HepG2 (cell line): Measurements from ENCODE around the gene STAP2. TPM values are rescaled to one million over a fixed set of nuclear protein-coding genes. Genes with fewer than 3 reads are reported as not detected.

Experiments
- EP300 ChIP-seq, 3 experiments: sonication (generic) in 1 of 3; formaldehyde crosslinking in 1 of 3; IDR thresholded peaks; 2 replicates each; pipeline versions ENCODE4 v1.5.1 to v1.6.1; 2011 to 2020; ENCODE audit warnings: low read depth in 2 of 3, low read length in 2 of 3, borderline replicate concordance in 1 of 3, improper control_type of control experiment in 1 of 3, mild to moderate bottlenecking in 1 of 3, missing genetic modification reagents in 1 of 3, moderate library complexity in 1 of 3
- ERF ChIP-seq: IDR thresholded peaks from 2 replicates; pipeline ENCODE4 v1.6.1; 2018; ENCODE audit warnings: missing biosample characterization, missing genetic modification reagents
- GTF2F1 ChIP-seq: fragments of 150-350 bp; IDR thresholded peaks from 2 replicates; pipeline ENCODE4 v1.6.1; 2014; ENCODE audit warnings: low read length
- HCFC1 ChIP-seq: fragments of 150-350 bp; IDR thresholded peaks from 2 replicates; pipeline ENCODE4 v1.6.1; 2014; ENCODE audit warnings: low read depth, low read length
- KLF16 ChIP-seq, 2 experiments: sonication (generic) in 1 of 2; formaldehyde crosslinking in 1 of 2; IDR thresholded peaks; 2 replicates each; pipeline versions ENCODE4 v1.6.1 to v1.8.0; 2016 to 2023; ENCODE audit warnings: missing genetic modification reagents in 2 of 2, missing compliant biosample characterization in 1 of 2
- NCOA5 ChIP-seq: sonication (generic); formaldehyde crosslinking; IDR thresholded peaks from 2 replicates; pipeline ENCODE4 v1.4.0; 2020; ENCODE audit warnings: missing genetic modification reagents
- SMARCC2 ChIP-seq: fragments of 450-650 bp; IDR thresholded peaks from 2 replicates; pipeline ENCODE4 v1.6.1; 2017; ENCODE audit warnings: antibody characterized with exemption, mild to moderate bottlenecking
- SRY ChIP-seq: sonication (generic); formaldehyde crosslinking; IDR thresholded peaks from 2 replicates; pipeline ENCODE4 v1.8.0; 2022; ENCODE audit warnings: mild to moderate bottlenecking, missing genetic modification reagents
- SUZ12 ChIP-seq: fragments of 150-350 bp; IDR thresholded peaks from 2 replicates; pipeline ENCODE4 v1.6.1; 2014; ENCODE audit warnings: low read depth, low read length
- ZNF652 ChIP-seq: IDR thresholded peaks from 2 replicates; pipeline ENCODE4 v1.6.1; 2016; ENCODE audit warnings: low read depth, borderline replicate concordance
- ZNF747 ChIP-seq: sonication (generic); formaldehyde crosslinking; IDR thresholded peaks from 2 replicates; pipeline ENCODE4 v1.8.1; 2023; ENCODE audit warnings: missing genetic modification reagents, mild to moderate bottlenecking, borderline replicate concordance
- polyA plus RNA-seq, 8 experiments: library from polyadenylated mRNA; depleted of rRNA in 3 of 8; stranded (reverse) in 7 of 8; unstranded in 1 of 8; fragments of >200 nt; fragmentation: Illumina TruSeq in 4 of 8; extraction: Trizol in 4 of 8; gene quantifications; 2 replicates each; pipeline versions ENCODE4 v1.2.1 to v1.2.3, GENCODE V29; 2011 to 2016; ENCODE audit warnings: low read depth in 4 of 8, missing spikeins in 1 of 8, mixed read lengths in 1 of 8; ENCODE audit not compliant: insufficient read depth in 1 of 8
- total RNA-seq, 5 experiments: library from RNA; depleted of rRNA; stranded (reverse); fragments of >200 nt; fragmentation: Illumina TruSeq; extraction: Trizol; gene quantifications; 2 replicates each; pipeline ENCODE4 v1.2.3, GENCODE V29; 2016; ENCODE audit warnings: low read depth in 1 of 5
- TF ChIP-seq, protein P1 (sequence below): sonication (generic); formaldehyde crosslinking; IDR thresholded peaks from 2 replicates; pipeline ENCODE4 v1.4.0; 2020; ENCODE audit warnings: low read depth, missing genetic modification reagents
- TF ChIP-seq, protein P2 (sequence below): sonication (generic); formaldehyde crosslinking; IDR thresholded peaks from 2 replicates; pipeline ENCODE4 v1.4.0; 2020; ENCODE audit warnings: missing genetic modification reagents, mild to moderate bottlenecking, borderline replicate concordance
- TF ChIP-seq, protein P3 (sequence below): sonication (generic); formaldehyde crosslinking; IDR thresholded peaks from 2 replicates; pipeline ENCODE4 v1.4.0; 2020; ENCODE audit warnings: missing genetic modification reagents, borderline replicate concordance
- TF ChIP-seq, protein P4 (sequence below): sonication (generic); formaldehyde crosslinking; IDR thresholded peaks from 2 replicates; pipeline ENCODE4 v1.4.0; 2020; ENCODE audit warnings: mild to moderate bottlenecking, missing genetic modification reagents
- TF ChIP-seq, protein P5 (sequence below): IDR thresholded peaks from 2 replicates; pipeline ENCODE4 v1.6.1; 2016; ENCODE audit warnings: mild to moderate bottlenecking, missing biosample characterization, missing genetic modification reagents
- TF ChIP-seq, protein P6 (sequence below): sonication (generic); formaldehyde crosslinking; IDR thresholded peaks from 2 replicates; pipeline ENCODE4 v1.5.0; 2020; ENCODE audit warnings: mild to moderate bottlenecking, missing genetic modification reagents

The STAP2 gene
- total and polyA plus RNA-seq, 2 of the 13 experiments (the other 11 are each of a cell fraction or from before 2014, with no cell fraction given) = 39.0 to 43.7 TPM

DNA sequence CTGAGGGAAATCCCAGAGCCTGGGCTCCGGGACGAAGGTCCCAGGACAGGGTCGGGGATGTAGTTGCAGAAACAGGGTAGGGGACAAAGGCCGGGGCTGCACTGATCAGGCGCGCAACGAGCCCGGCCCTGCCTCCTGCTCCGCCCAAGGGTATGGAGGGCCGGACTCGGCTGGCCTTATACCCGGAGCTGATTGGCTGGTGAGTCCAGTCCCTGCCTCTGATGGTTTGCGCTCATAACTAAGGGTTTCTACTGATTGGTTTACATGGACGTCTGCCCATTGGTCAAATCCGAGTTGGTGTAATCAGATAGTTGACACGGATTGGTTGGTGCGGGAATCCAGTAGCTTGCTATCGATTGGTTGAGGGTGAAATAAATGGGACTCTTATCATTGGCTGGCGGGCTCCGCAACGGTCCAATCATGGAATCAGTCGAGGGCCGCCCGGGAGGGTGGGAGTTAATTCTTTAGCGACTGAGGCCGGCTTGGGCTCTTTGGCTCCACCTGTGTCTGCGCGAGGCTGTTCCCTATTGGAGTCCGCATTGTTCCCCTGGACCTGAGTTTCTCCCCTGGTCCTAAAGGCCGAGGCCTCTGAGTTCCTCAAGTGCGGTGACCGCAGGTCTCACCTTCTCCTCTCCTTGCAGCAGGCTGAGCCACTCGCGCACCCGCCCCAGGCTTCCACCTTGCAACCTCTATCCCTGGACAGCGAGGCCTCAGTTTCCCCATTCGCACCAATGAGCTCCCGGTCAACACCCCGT lies 4.2 kb upstream of the STAP2 start (continued):
- TF ChIP-seq, protein P1, sequence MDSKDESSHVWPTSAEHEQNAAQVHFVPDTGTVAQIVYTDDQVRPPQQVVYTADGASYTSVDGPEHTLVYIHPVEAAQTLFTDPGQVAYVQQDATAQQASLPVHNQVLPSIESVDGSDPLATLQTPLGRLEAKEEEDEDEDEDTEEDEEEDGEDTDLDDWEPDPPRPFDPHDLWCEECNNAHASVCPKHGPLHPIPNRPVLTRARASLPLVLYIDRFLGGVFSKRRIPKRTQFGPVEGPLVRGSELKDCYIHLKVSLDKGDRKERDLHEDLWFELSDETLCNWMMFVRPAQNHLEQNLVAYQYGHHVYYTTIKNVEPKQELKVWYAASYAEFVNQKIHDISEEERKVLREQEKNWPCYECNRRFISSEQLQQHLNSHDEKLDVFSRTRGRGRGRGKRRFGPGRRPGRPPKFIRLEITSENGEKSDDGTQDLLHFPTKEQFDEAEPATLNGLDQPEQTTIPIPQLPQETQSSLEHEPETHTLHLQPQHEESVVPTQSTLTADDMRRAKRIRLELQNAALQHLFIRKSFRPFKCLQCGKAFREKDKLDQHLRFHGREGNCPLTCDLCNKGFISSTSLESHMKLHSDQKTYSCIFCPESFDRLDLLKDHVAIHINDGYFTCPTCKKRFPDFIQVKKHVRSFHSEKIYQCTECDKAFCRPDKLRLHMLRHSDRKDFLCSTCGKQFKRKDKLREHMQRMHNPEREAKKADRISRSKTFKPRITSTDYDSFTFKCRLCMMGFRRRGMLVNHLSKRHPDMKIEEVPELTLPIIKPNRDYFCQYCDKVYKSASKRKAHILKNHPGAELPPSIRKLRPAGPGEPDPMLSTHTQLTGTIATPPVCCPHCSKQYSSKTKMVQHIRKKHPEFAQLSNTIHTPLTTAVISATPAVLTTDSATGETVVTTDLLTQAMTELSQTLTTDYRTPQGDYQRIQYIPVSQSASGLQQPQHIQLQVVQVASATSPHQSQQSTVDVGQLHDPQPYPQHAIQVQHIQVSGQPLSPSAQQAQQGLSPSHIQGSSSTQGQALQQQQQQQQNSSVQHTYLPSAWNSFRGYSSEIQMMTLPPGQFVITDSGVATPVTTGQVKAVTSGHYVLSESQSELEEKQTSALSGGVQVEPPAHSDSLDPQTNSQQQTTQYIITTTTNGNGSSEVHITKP = peak; percentile 79
- no peak for TF ChIP-seq GTF2F1
- TF ChIP-seq ERF (CRISPR knock-in tag) = no peak; the same call in 1 of the 2 replicates
- no peak for TF ChIP-seq ZNF747
- TF ChIP-seq SMARCC2 = no peak
- TF ChIP-seq, protein P2, sequence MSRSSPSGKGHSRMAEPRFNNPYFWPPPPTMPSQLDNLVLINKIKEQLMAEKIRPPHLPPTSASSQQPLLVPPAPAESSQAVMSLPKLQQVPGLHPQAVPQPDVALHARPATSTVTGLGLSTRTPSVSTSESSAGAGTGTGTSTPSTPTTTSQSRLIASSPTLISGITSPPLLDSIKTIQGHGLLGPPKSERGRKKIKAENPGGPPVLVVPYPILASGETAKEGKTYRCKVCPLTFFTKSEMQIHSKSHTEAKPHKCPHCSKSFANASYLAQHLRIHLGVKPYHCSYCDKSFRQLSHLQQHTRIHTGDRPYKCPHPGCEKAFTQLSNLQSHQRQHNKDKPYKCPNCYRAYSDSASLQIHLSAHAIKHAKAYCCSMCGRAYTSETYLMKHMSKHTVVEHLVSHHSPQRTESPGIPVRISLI (CRISPR knock-in tag) = no peak
- peak; percentile 96 for TF ChIP-seq ZNF652
- TF ChIP-seq, protein P3, sequence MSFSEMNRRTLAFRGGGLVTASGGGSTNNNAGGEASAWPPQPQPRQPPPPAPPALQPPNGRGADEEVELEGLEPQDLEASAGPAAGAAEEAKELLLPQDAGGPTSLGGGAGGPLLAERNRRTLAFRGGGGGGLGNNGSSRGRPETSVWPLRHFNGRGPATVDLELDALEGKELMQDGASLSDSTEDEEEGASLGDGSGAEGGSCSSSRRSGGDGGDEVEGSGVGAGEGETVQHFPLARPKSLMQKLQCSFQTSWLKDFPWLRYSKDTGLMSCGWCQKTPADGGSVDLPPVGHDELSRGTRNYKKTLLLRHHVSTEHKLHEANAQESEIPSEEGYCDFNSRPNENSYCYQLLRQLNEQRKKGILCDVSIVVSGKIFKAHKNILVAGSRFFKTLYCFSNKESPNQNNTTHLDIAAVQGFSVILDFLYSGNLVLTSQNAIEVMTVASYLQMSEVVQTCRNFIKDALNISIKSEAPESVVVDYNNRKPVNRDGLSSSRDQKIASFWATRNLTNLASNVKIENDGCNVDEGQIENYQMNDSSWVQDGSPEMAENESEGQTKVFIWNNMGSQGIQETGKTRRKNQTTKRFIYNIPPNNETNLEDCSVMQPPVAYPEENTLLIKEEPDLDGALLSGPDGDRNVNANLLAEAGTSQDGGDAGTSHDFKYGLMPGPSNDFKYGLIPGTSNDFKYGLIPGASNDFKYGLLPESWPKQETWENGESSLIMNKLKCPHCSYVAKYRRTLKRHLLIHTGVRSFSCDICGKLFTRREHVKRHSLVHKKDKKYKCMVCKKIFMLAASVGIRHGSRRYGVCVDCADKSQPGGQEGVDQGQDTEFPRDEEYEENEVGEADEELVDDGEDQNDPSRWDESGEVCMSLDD (CRISPR knock-in tag) = 0 out of 2 replicates have a peak, but pooled peaks have one; percentile 73
- TF ChIP-seq HCFC1 = 0 out of 2 replicates have a peak, but pooled peaks have one; percentile 23
- TF ChIP-seq SUZ12 = no peak
- TF ChIP-seq, protein P4, sequence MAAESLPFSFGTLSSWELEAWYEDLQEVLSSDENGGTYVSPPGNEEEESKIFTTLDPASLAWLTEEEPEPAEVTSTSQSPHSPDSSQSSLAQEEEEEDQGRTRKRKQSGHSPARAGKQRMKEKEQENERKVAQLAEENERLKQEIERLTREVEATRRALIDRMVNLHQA = no peak
- 0 out of 4 replicates have a peak, but pooled peaks of 1 of the 2 experiments have one; percentile 68 for TF ChIP-seq KLF16 (CRISPR knock-in tag; IDR thresholded peaks at IDR 0.05)
- TF ChIP-seq SRY (CRISPR knock-in tag) = no peak; the same call in 1 of the 2 replicates
- TF ChIP-seq EP300 (IDR thresholded peaks at IDR 0.05; ENCODE audit: low read depth in 2 of 2, low read length in 2 of 2) = no peak; a peak in 1 of 4 replicates
- TF ChIP-seq EP300 (CRISPR knock-in tag; IDR thresholded peaks at IDR 0.05; ENCODE audit: borderline replicate concordance) = no peak
- TF ChIP-seq, protein P5, sequence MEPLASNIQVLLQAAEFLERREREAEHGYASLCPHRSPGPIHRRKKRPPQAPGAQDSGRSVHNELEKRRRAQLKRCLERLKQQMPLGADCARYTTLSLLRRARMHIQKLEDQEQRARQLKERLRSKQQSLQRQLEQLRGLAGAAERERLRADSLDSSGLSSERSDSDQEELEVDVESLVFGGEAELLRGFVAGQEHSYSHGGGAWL (CRISPR knock-in tag) = no peak
- TF ChIP-seq, protein P6, sequence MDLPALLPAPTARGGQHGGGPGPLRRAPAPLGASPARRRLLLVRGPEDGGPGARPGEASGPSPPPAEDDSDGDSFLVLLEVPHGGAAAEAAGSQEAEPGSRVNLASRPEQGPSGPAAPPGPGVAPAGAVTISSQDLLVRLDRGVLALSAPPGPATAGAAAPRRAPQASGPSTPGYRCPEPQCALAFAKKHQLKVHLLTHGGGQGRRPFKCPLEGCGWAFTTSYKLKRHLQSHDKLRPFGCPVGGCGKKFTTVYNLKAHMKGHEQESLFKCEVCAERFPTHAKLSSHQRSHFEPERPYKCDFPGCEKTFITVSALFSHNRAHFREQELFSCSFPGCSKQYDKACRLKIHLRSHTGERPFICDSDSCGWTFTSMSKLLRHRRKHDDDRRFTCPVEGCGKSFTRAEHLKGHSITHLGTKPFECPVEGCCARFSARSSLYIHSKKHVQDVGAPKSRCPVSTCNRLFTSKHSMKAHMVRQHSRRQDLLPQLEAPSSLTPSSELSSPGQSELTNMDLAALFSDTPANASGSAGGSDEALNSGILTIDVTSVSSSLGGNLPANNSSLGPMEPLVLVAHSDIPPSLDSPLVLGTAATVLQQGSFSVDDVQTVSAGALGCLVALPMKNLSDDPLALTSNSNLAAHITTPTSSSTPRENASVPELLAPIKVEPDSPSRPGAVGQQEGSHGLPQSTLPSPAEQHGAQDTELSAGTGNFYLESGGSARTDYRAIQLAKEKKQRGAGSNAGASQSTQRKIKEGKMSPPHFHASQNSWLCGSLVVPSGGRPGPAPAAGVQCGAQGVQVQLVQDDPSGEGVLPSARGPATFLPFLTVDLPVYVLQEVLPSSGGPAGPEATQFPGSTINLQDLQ (CRISPR knock-in tag) = peak; percentile 83; the same call in 1 of the 2 replicates
- TF ChIP-seq NCOA5 (CRISPR knock-in tag) = no peak
